DMS53 (cell line): ENCODE results near the gene EXD1.
"Not testable (repeated sequence)": the region's sequence is repeated elsewhere in the genome, so short reads cannot be mapped to it uniquely, and the experiment has no call there.

Experiments used
- DNase-seq: peaks from one replicate; lab custom pipeline; 2025; lab: John Stamatoyannopoulos, UW

The EXD1 gene

DNA sequence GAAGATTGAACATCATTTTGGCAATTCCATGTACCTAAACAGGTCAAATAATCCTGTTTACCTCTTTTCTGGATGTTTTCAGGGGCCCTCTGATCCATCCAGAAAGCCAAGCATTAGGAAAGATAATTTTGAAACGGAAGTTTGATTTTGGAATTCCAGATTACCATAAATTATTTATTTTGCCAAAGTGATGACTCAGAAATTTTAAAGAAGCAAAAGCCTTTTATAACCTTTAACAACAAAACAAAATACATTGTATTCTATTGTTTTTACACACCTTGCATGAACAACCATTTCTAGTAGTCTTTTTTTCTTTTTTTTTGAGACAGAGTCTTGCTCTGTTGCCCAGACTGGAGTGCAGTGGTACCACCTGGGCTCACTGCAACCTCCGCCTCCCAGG, 82.5 kb downstream of the EXD1 start:
- DNase-seq, result no peak

DNA sequence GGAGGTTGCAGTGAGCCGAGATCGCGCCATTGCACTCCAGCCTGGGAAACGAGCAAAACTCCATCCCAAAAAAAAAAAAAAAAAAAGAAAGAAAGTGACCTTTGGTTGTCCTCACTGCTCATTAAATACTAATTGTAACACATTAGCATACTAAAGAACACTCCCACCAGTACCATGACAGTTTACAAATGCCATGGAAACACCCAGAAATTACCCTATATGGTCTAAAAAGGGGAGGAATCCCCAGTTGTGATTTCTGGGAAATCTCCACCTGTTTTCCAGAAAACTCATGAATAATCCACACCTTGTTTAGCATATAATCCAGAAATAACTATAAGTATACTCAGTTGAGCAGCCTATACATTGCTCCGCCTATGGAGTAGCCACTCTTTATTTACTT, 90.9 kb downstream of the EXD1 start:
- DNase-seq, result no peak

DNA sequence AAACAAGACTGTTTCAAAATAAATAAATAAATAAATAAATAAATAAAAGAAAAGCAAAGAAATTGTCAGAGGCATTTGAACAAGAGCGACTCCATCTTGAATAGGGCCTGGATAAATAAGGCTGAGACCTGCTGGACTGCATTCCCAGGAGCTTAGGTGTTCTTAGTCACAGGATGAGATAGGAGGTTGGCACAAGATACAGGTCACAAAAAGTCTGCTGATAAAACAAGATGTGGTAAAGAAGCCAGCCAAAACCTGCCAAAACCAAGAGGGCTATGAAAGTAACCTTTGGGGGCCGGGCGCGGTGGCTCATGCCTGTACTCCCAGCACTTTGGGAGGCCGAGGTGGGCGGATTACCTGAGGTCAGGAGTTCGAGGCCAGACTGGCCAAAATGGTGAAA, 91.4 kb downstream of the EXD1 start:
- DNase-seq, result not testable (repeated sequence)

DNA sequence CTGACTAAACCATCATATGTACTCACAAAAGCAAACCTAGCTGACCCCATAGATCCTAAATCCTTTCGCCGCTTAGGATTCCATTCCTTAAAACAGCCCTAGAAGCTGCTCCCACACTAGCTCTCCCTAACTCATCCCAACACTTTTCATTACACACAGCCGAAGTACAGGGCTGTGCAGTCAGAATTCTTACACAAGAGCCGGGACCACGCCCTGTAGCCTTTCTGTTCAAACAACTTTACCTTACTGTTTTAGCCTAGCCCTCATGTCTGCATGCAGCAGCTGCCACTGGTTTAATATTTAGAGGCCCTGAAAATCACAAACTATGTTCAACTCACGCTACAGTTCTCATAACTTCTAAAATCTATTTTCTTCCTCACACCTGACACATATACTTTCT, 95.0 kb downstream of the EXD1 start:
- DNase-seq, result not testable (repeated sequence)

DNA sequence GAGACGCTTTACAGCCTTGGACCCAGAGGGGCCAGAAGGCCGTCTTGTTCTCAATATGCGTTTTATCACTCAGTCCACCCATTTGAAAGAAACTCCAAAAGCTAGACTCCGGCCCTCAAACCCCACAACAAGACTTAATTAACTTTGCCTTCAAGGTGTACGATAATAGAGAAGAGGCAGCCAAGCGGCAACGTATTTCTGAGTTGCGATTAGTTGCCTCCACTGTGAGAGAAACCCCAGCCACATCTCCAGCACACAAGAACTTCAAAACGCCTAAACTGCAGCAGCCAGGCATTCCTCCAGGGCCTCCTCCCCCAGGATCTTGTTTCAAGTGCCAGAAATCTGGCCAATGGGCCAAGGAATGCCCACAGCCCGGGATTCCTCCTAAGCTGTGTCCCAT, 97.1 kb downstream of the EXD1 start:
- no peak for DNase-seq
